B cell (primary cell): Measurements from ENCODE around the gene ZNF524. TPM values are rescaled to one million over a fixed set of nuclear protein-coding genes. Genes with fewer than 3 reads are reported as not detected.

Experiments
- ATAC-seq: fragments of 200-7000 bp; cut with Tn5 transposase; one replicate; pipeline ENCODE4 v1.10.0; 2021; ENCODE audit warnings: low read depth, mild to moderate bottlenecking, moderate number of reproducible peaks, moderate library complexity
- CTCF ChIA-PET: fragments of 350-600 bp; sonication (Branson Sonifier 250); formaldehyde crosslinking; loops from one replicate; lab custom pipeline; 2021; ENCODE audit warnings: antibody characterized with exemption, inconsistent platforms; lab: Charles Lee
- POLR2A ChIA-PET: fragments of 350-600 bp; sonication (Branson Sonifier 250); formaldehyde crosslinking; loops from one replicate; lab custom pipeline; 2021; ENCODE audit warnings: antibody characterized with exemption; lab: Charles Lee
- DNase-seq: peaks from one replicate; pipeline ENCODE4 v3.0.0; 2013
- H2AFZ ChIP-seq: 2 replicates; pipeline ENCODE4 v1.6.1; 2012; ENCODE audit warnings: mild to moderate bottlenecking, low read depth, low read length; ENCODE audit not compliant: insufficient read depth, poor library complexity, severe bottlenecking
- H3K27ac ChIP-seq, 2 donors: 1 replicate in 1 of 2; 2 replicates in 1 of 2; pipeline ENCODE4 v1.5.1; 2012 to 2013; ENCODE audit warnings: low read length in 2 of 2, mild to moderate bottlenecking in 2 of 2, moderate library complexity in 1 of 2
- H3K27me3 ChIP-seq, 4 experiments: fragments of 200-600 bp in 1 of 4; sonication (generic) in 1 of 4; replicated peaks in 1 of 4; 1 replicate in 2 of 4; 2 replicates in 2 of 4; pipeline versions ENCODE4 v1.6.1 to v1.7.0; 2013 to 2016; ENCODE audit warnings: low read length in 3 of 4, mild to moderate bottlenecking in 2 of 4, mixed read lengths in 1 of 4, moderate library complexity in 1 of 4; ENCODE audit not compliant: insufficient read depth in 4 of 4, control insufficient read depth in 3 of 4; ENCODE audit errors: control extremely low read depth in 1 of 4
- H3K36me3 ChIP-seq, 2 experiments: replicated peaks in 1 of 2; 1 replicate in 1 of 2; 2 replicates in 1 of 2; pipeline versions ENCODE4 v1.6.1 to v1.7.1; 2013; ENCODE audit warnings: low read length in 1 of 2; ENCODE audit not compliant: insufficient read depth in 2 of 2, control insufficient read depth in 1 of 2; ENCODE audit errors: control extremely low read depth in 1 of 2, extremely low read depth in 1 of 2
- H3K4me1 ChIP-seq, 2 donors: fragments of 200-600 bp in 1 of 2; sonication (generic) in 1 of 2; 1 replicate in 1 of 2; 2 replicates in 1 of 2; pipeline versions ENCODE4 v1.5.1 to v1.6.1; 2013 to 2017; ENCODE audit warnings: low read length in 2 of 2; ENCODE audit not compliant: control insufficient read depth in 2 of 2, insufficient read depth in 2 of 2
- H3K4me2 ChIP-seq: replicated peaks from 2 replicates; pipeline ENCODE3; 2012; ENCODE audit warnings: mild to moderate bottlenecking, low read depth, low read length; ENCODE audit not compliant: poor library complexity, severe bottlenecking
- H3K4me3 ChIP-seq, 5 experiments: fragments of 200-600 bp in 1 of 5; sonication (generic) in 1 of 5; 1 replicate in 3 of 5; 2 replicates in 2 of 5; pipeline versions ENCODE4 v1.5.1 to v1.7.0; 2011 to 2016; ENCODE audit warnings: low read length in 4 of 5, mild to moderate bottlenecking in 4 of 5, low read depth in 2 of 5, control low read depth in 1 of 5, moderate library complexity in 1 of 5; ENCODE audit not compliant: insufficient read depth in 1 of 5; ENCODE audit errors: control extremely low read depth in 1 of 5, extremely low read depth in 1 of 5
- H3K79me2 ChIP-seq: fragments of 200-600 bp; sonication (generic); one replicate; pipeline ENCODE4 v1.6.0; 2016; ENCODE audit warnings: low read length; ENCODE audit not compliant: control insufficient read depth, insufficient read depth
- H3K9ac ChIP-seq: fragments of 200-600 bp; sonication (generic); 2 replicates; pipeline ENCODE4 v1.6.1; 2017; ENCODE audit warnings: mild to moderate bottlenecking, low read length, moderate library complexity
- H3K9me3 ChIP-seq, 3 donors: one replicate each; pipeline versions ENCODE4 v1.6.1 to v1.7.1; 2013; ENCODE audit warnings: low read length in 2 of 3; ENCODE audit not compliant: control insufficient read depth in 2 of 3, insufficient read depth in 1 of 3; ENCODE audit errors: control extremely low read depth in 1 of 3
- H4K20me1 ChIP-seq: 2 replicates; pipeline ENCODE4 v1.6.0; 2012; ENCODE audit warnings: mild to moderate bottlenecking, low read length; ENCODE audit not compliant: insufficient read depth, control insufficient read depth, poor library complexity, severe bottlenecking
- H3K27ac Mint-ChIP-seq: one replicate; pipeline ENCODE4 v1.8.0; 2021; ENCODE audit warnings: mixed read lengths
- H3K27me3 Mint-ChIP-seq: one replicate; pipeline ENCODE4 v1.8.0; 2021; ENCODE audit warnings: mixed read lengths
- H3K4me1 Mint-ChIP-seq: one replicate; pipeline ENCODE4 v1.8.0; 2021; ENCODE audit warnings: mixed read lengths
- H3K4me3 Mint-ChIP-seq: one replicate; pipeline ENCODE4 v1.8.0; 2021; ENCODE audit warnings: mixed read lengths
- H3K9me3 Mint-ChIP-seq: one replicate; pipeline ENCODE4 v1.8.0; 2022; ENCODE audit warnings: mixed read lengths; ENCODE audit not compliant: insufficient read depth
- CTCF ChIP-seq: fragments of 200-600 bp; IDR thresholded peaks from one replicate; pipeline ENCODE4 v1.8.0; 2022; ENCODE audit warnings: antibody characterized with exemption, mild to moderate bottlenecking
- EZH2 ChIP-seq: IDR thresholded peaks from 2 replicates; pipeline ENCODE4 v1.6.1; 2012; ENCODE audit warnings: borderline replicate concordance, low read depth, mild to moderate bottlenecking, moderate library complexity, low read length; ENCODE audit not compliant: insufficient read depth, poor library complexity, severe bottlenecking
- WGBS: methylation state at CpG from one replicate; pipeline ENCODE4 v1.1.5; 2013; ENCODE audit warnings: missing lambda C conversion rate; ENCODE audit not compliant: insufficient coverage; 5-methylcytosine and 5-hydroxymethylcytosine counted together
- intact Hi-C: fragments of 100-400 bp; cut with micrococcal nuclease; formaldehyde crosslinking; loops from one replicate; pipeline ENCODE4 v1.10.0; 2022
- polyA plus RNA-seq: library from polyadenylated mRNA; depleted of rRNA; stranded (reverse); fragments of >200 nt; gene quantifications from 2 replicates; pipeline ENCODE4 v1.2.3, GENCODE V29; 2012
- total RNA-seq, 2 donors: library from RNA; stranded (reverse); fragments of 120-200 nt in 1 of 2; gene quantifications; 1 replicate in 1 of 2; 2 replicates in 1 of 2; pipeline versions ENCODE4 v1.2.3 to v1.2.4, GENCODE V29; 2013 to 2022

ZNF524 gene
- total and polyA plus RNA-seq, 2 donors (not counting 1 experiment from before 2014, with no cell fraction given): 23.8 to 27.4 TPM

GRCh38 chr19:55643887-55644176 lies 43.7 kb downstream of the ZNF524 start:
- TF ChIP-seq EZH2 (no peak), CTCF (no peak)
- H3K36me3 ChIP-seq: peaks cover 0 to 13% of the 10 kb centered on the region in 2 experiments
- Mint-ChIP-seq H3K27ac (peak overlapping the region; percentile 98), H3K9me3 (no peaks in the 10 kb centered on the region), H3K4me1 (peaks cover 62% of the 10 kb centered on the region), H3K27me3 (no peaks in the 10 kb centered on the region), H3K4me3 (peak overlapping the region; percentile 88)
- H3K9ac ChIP-seq: peak overlapping the region; percentile 77
- H3K9me3 ChIP-seq: peaks cover 0 to 10% (median 0%) of the 10 kb centered on the region in 3 donors
- peaks cover 37% of the 10 kb centered on the region for H3K79me2 ChIP-seq
- H3K4me1 ChIP-seq: peaks cover 35 to 68% of the 10 kb centered on the region in 2 donors
- peaks cover 21% of the 10 kb centered on the region for H4K20me1 ChIP-seq
- POLR2A ChIA-PET: interaction anchor here (0.6 to 1.2 kb wide), 3 partner anchors 8 to 11 kb away, joined by 3 to 4 read pairs (median 3); partner anchors contain the start of gene U2AF2
- peak overlapping the region; percentile 59 to 85 (median 78) for H3K4me3 ChIP-seq
- WGBS: 0% methylated on average over 15 of the region's 15 CpGs
- ATAC-seq (no peak), DNase-seq (no peak)
- H3K27ac ChIP-seq: peak overlapping the region; percentile 79 to 82
- H2AFZ ChIP-seq: peak overlapping the region; percentile 53
- CTCF ChIA-PET: interaction anchor here (1.1 to 7.2 kb wide), 2 partner anchors 8 to 11 kb away, joined by 5 to 131 read pairs; partner anchors contain the start of gene U2AF2
- intact Hi-C loops: loop anchor here (1.0 to 5.0 kb wide), 5 partner anchors 9 to 237 kb away; partner anchors contain the start of genes EPN1, UBE2S and ZNF865
- H3K4me2 ChIP-seq: peak overlapping the region; percentile 96
- no peaks in the 10 kb centered on the region for H3K27me3 ChIP-seq

- intact Hi-C loops: loop anchor here (5.0 kb wide), 3 partner anchors 33 to 237 kb away; partner anchors contain the start of genes EPN1, UBE2S and ZNF865
- peak overlapping the region; percentile 98 for H3K27ac Mint-ChIP-seq
- peak overlapping the region; percentile 88 for H3K4me3 Mint-ChIP-seq
- Histone ChIP-seq H3K9ac (peak overlapping the region; percentile 77), H3K36me3 (peaks cover 0 to 15% of the 10 kb centered on the region in 2 experiments), H3K4me3 (peak overlapping the region; percentile 59 to 85 (median 78)), H2AFZ (no peak overlapping the region), H3K4me1 (peaks cover 39 to 69% of the 10 kb centered on the region in 2 donors), H3K27ac (peak overlapping the region; percentile 79 to 82), H4K20me1 (peaks cover 21% of the 10 kb centered on the region), H3K27me3 (no peaks in the 10 kb centered on the region), H3K79me2 (peaks cover 42% of the 10 kb centered on the region), H3K9me3 (peaks cover 0 to 7% (median 0%) of the 10 kb centered on the region in 3 donors), H3K4me2 (peak overlapping the region; percentile 96)
- H3K9me3 Mint-ChIP-seq: no peaks in the 10 kb centered on the region
- TF ChIP-seq CTCF: no peak
- no peak for TF ChIP-seq EZH2
- POLR2A ChIA-PET: interaction anchor here (0.6 to 1.8 kb wide), 5 partner anchors 8 to 525 kb away, joined by 3 to 12 read pairs (median 3); partner anchors contain the start of gene U2AF2
- ATAC-seq: no peak
- DNase-seq: no peak
- H3K27me3 Mint-ChIP-seq: no peaks in the 10 kb centered on the region
- peaks cover 63% of the 10 kb centered on the region for H3K4me1 Mint-ChIP-seq
- CTCF ChIA-PET: interaction anchor here (1.1 to 7.2 kb wide), 2 partner anchors 9 to 10 kb away, joined by 5 to 131 read pairs; partner anchors contain the start of gene U2AF2
- 47% methylated on average over 10 of the region's 12 CpGs for WGBS
These were observed 44.2 kb downstream of the ZNF524 start for GRCh38 chr19:55644191-55644833.
